ENCODE data around the gene NSDHL.
"Not testable (repeated sequence)": the region's sequence is repeated elsewhere in the genome, so short reads cannot be mapped to it uniquely, and the experiment has no call there.

The NSDHL gene

GRCh38 chrX:152819266-152819665 is 11.6 kb upstream of the NSDHL start:
- TF ChIP-seq SPI1 (IDR thresholded peaks at IDR 0.05; ENCODE audit: low read depth, low read length) = no peak
- no peak for TF ChIP-seq POLR2AphosphoS5 (IDR thresholded peaks at IDR 0.05; ENCODE audit: low read depth, low read length)
- no peak for TF ChIP-seq PAX5 (IDR thresholded peaks at IDR 0.05; ENCODE audit: insufficient read depth, low read length, severe bottlenecking)
- no peak for DNase-seq (ENCODE audit: insufficient read length, low spot score)
- no peak for FAIRE-seq

- TF ChIP-seq TAF1 (IDR thresholded peaks at IDR 0.05; ENCODE audit: low read depth, low read length) (no peak), POLR2AphosphoS5 (IDR thresholded peaks at IDR 0.05; ENCODE audit: low read depth, low read length) (no peak), SPI1 (IDR thresholded peaks at IDR 0.05; ENCODE audit: low read depth, low read length) (no peak), POU2F2 (IDR thresholded peaks at IDR 0.05; ENCODE audit: low read depth, low read length) (no peak), POLR2A (IDR thresholded peaks at IDR 0.05; ENCODE audit: low read depth, low read length) (no peak), PAX5 (IDR thresholded peaks at IDR 0.05; ENCODE audit: insufficient read depth, low read length, severe bottlenecking) (no peak)
- FAIRE-seq = no peak
- no peak for DNase-seq (ENCODE audit: insufficient read length, low spot score)
Measured at GRCh38 chrX:152819732-152820131, 11.1 kb upstream of the NSDHL start.

- DNase-seq (ENCODE audit: insufficient read length, low spot score) (no peak), FAIRE-seq (no peak)
- no peak for TF ChIP-seq POU2F2 (IDR thresholded peaks at IDR 0.05; ENCODE audit: low read depth, low read length)
- no peak for TF ChIP-seq SPI1 (IDR thresholded peaks at IDR 0.05; ENCODE audit: low read depth, low read length)
Measured at GRCh38 chrX:152821145-152821765, 9.6 kb upstream of the NSDHL start.

GRCh38 chrX:152822383-152823086 is 8.3 kb upstream of the NSDHL start:
- DNase-seq (ENCODE audit: insufficient read length, low spot score) (no peak), FAIRE-seq (no peak)
- TF ChIP-seq PAX5 (IDR thresholded peaks at IDR 0.05; ENCODE audit: insufficient read depth, low read length, severe bottlenecking) = no peak
- no peak for TF ChIP-seq POLR2AphosphoS5 (IDR thresholded peaks at IDR 0.05; ENCODE audit: low read depth, low read length)
- no peak for TF ChIP-seq SPI1 (IDR thresholded peaks at IDR 0.05; ENCODE audit: low read depth, low read length)
- no peak for TF ChIP-seq POU2F2 (IDR thresholded peaks at IDR 0.05; ENCODE audit: low read depth, low read length)
- no peak for TF ChIP-seq TAF1 (IDR thresholded peaks at IDR 0.05; ENCODE audit: low read depth, low read length)
- no peak for TF ChIP-seq POLR2A (IDR thresholded peaks at IDR 0.05; ENCODE audit: low read depth, low read length)

GRCh38 chrX:152823657-152824056 is 7.2 kb upstream of the NSDHL start:
- TF ChIP-seq PAX5 (IDR thresholded peaks at IDR 0.05; ENCODE audit: insufficient read depth, low read length, severe bottlenecking) (no peak), SPI1 (IDR thresholded peaks at IDR 0.05; ENCODE audit: low read depth, low read length) (no peak), POLR2AphosphoS5 (IDR thresholded peaks at IDR 0.05; ENCODE audit: low read depth, low read length) (no peak), POLR2A (IDR thresholded peaks at IDR 0.05; ENCODE audit: low read depth, low read length) (no peak), POU2F2 (IDR thresholded peaks at IDR 0.05; ENCODE audit: low read depth, low read length) (no peak), TAF1 (IDR thresholded peaks at IDR 0.05; ENCODE audit: low read depth, low read length) (no peak)
- FAIRE-seq = no peak
- DNase-seq (ENCODE audit: insufficient read length, low spot score) = no peak

- DNase-seq (ENCODE audit: insufficient read length, low spot score) = no peak
- no peak for TF ChIP-seq POLR2AphosphoS5 (IDR thresholded peaks at IDR 0.05; ENCODE audit: low read depth, low read length)
- no peak for FAIRE-seq
Measured at GRCh38 chrX:152824841-152825374, 6.0 kb upstream of the NSDHL start.

- no peak for TF ChIP-seq POU2F2 (IDR thresholded peaks at IDR 0.05; ENCODE audit: low read depth, low read length)
- no peak for TF ChIP-seq POLR2AphosphoS5 (IDR thresholded peaks at IDR 0.05; ENCODE audit: low read depth, low read length)
- no peak for TF ChIP-seq TAF1 (IDR thresholded peaks at IDR 0.05; ENCODE audit: low read depth, low read length)
- TF ChIP-seq SPI1 (IDR thresholded peaks at IDR 0.05; ENCODE audit: low read depth, low read length) = no peak
- TF ChIP-seq PAX5 (IDR thresholded peaks at IDR 0.05; ENCODE audit: insufficient read depth, low read length, severe bottlenecking) = no peak
- TF ChIP-seq POLR2A (IDR thresholded peaks at IDR 0.05; ENCODE audit: low read depth, low read length) = no peak
- no peak for DNase-seq (ENCODE audit: insufficient read length, low spot score)
Measured at GRCh38 chrX:152831391-152831790, 528 bp downstream of the NSDHL start.

GRCh38 chrX:152832520-152832919 is 1.7 kb downstream of the NSDHL start:
- no peak for TF ChIP-seq POLR2A (IDR thresholded peaks at IDR 0.05; ENCODE audit: low read depth, low read length)
- TF ChIP-seq PAX5 (IDR thresholded peaks at IDR 0.05; ENCODE audit: insufficient read depth, low read length, severe bottlenecking) = no peak
- no peak for TF ChIP-seq POLR2AphosphoS5 (IDR thresholded peaks at IDR 0.05; ENCODE audit: low read depth, low read length)
- TF ChIP-seq TAF1 (IDR thresholded peaks at IDR 0.05; ENCODE audit: low read depth, low read length) = no peak
- no peak for TF ChIP-seq POU2F2 (IDR thresholded peaks at IDR 0.05; ENCODE audit: low read depth, low read length)
- TF ChIP-seq SPI1 (IDR thresholded peaks at IDR 0.05; ENCODE audit: low read depth, low read length) = no peak
- FAIRE-seq = no peak
- no peak for DNase-seq (ENCODE audit: insufficient read length, low spot score)

More at GRCh38 chrX:152831391-152831790, 528 bp downstream of the NSDHL start:
- no peak for FAIRE-seq

- DNase-seq (ENCODE audit: insufficient read length, low spot score) (no peak), FAIRE-seq (no peak)
- TF ChIP-seq POLR2A (IDR thresholded peaks at IDR 0.05; ENCODE audit: low read depth, low read length) = no peak
- TF ChIP-seq SPI1 (IDR thresholded peaks at IDR 0.05; ENCODE audit: low read depth, low read length) = no peak
- no peak for TF ChIP-seq TAF1 (IDR thresholded peaks at IDR 0.05; ENCODE audit: low read depth, low read length)
- no peak for TF ChIP-seq POLR2AphosphoS5 (IDR thresholded peaks at IDR 0.05; ENCODE audit: low read depth, low read length)
- TF ChIP-seq POU2F2 (IDR thresholded peaks at IDR 0.05; ENCODE audit: low read depth, low read length) = no peak
- TF ChIP-seq PAX5 (IDR thresholded peaks at IDR 0.05; ENCODE audit: insufficient read depth, low read length, severe bottlenecking) = no peak
Measured at GRCh38 chrX:152833378-152833777, 2.5 kb downstream of the NSDHL start.

GRCh38 chrX:152835470-152835869 is 4.6 kb downstream of the NSDHL start:
- DNase-seq (ENCODE audit: insufficient read length, low spot score); FAIRE-seq: not testable (repeated sequence)
